ENCODE data around the gene MAP3K12. TPM values are rescaled to one million over a fixed set of nuclear protein-coding genes. Genes with fewer than 3 reads are reported as not detected.

MAP3K12 gene
- total and polyA plus RNA-seq, 2 experiments from 2014 or later, result 6.6 to 17.9 TPM

- Histone ChIP-seq H3K4me3 (no peak overlapping the region), H3F3A (replicated peaks; ENCODE audit: low read depth) (peaks cover 63% of the 10 kb centered on the region), H4K20me1 (replicated peaks; ENCODE audit: insufficient read depth) (peaks cover 85% of the 10 kb centered on the region), H3K79me2 (replicated peaks; ENCODE audit: insufficient read depth) (peaks cover 79% of the 10 kb centered on the region), H3K27ac (ENCODE audit: low read depth) (peak overlapping the region; percentile 24; the same call in 1 of the 2 replicates), H3K4me2 (no peak overlapping the region), H2AFZ (no peak overlapping the region), H3K27me3 (ENCODE audit: insufficient read depth) (no peaks in the 10 kb centered on the region), H3K9me2 (ENCODE audit: insufficient read depth) (no peaks in the 10 kb centered on the region), H3K4me1 (ENCODE audit: insufficient read depth) (peaks cover 11% of the 10 kb centered on the region; the same call in 1 of the 2 replicates), H3K36me3 (ENCODE audit: insufficient read depth) (peaks cover 93% of the 10 kb centered on the region)
- ATAC-seq, result no peak
- no peak overlapping the region for H3K27ac Mint-ChIP-seq
- H3K9me3 Mint-ChIP-seq, result no peaks in the 10 kb centered on the region
- H3K4me1 Mint-ChIP-seq, result peaks cover 37% of the 10 kb centered on the region
- no peaks in the 10 kb centered on the region for H3K27me3 Mint-ChIP-seq (ENCODE audit: insufficient read depth, low read depth, poor library complexity)
- H3K36me3 Mint-ChIP-seq (ENCODE audit: low read depth), result peaks cover 100% of the 10 kb centered on the region
- DNase-seq (ENCODE audit: low spot score), result no peak
- no peak overlapping the region for H3K4me3 Mint-ChIP-seq
- TF ChIP-seq EZH2phosphoT487 (IDR thresholded peaks at IDR 0.05; ENCODE audit: unreplicated experiment), result no peak
- no peak for TF ChIP-seq STAT1 (IDR thresholded peaks at IDR 0.05; ENCODE audit: unreplicated experiment)
- no peak for TF ChIP-seq ZNF331 (CRISPR knock-in tag; IDR thresholded peaks at IDR 0.05; ENCODE audit: low read depth)
- TF ChIP-seq ZNF462 (CRISPR knock-in tag; IDR thresholded peaks at IDR 0.05), result no peak
- no peak for TF ChIP-seq REST (IDR thresholded peaks at IDR 0.05; ENCODE audit: unreplicated experiment)
- TF ChIP-seq NANOG (IDR thresholded peaks at IDR 0.05; ENCODE audit: borderline replicate concordance), result no peak
- TF ChIP-seq CREB1 (CRISPR knock-in tag; IDR thresholded peaks at IDR 0.05; ENCODE audit: low read depth), result no peak
- no peak for TF ChIP-seq POLR2AphosphoS5 (IDR thresholded peaks at IDR 0.05; ENCODE audit: low read depth)
- no peak for TF ChIP-seq EZH2 (IDR thresholded peaks at IDR 0.05; ENCODE audit: low read depth, unreplicated experiment)
- no peak for TF ChIP-seq JUNB (IDR thresholded peaks at IDR 0.05; ENCODE audit: unreplicated experiment)
- TF ChIP-seq ZNF114 (CRISPR knock-in tag; IDR thresholded peaks at IDR 0.05), result no peak
- no peak for TF ChIP-seq ETS1 (IDR thresholded peaks at IDR 0.05)
- no peak for TF ChIP-seq CTCF (conservative IDR thresholded peaks at IDR 0.05; ENCODE audit: low read depth in 2 of 2)
Measured at GRCh38 chr12:53466640-53467039, 32.6 kb downstream of the MAP3K12 start.

All from GM23338 (cell line).